ENCODE results near the gene EIF4E3.

Gene EIF4E3

GRCh38 chr3:71636482-71636881 is 88.7 kb downstream of the EIF4E3 start:
- Histone ChIP-seq H3K4me2 (ENCODE audit: low read depth, low read length, poor library complexity, severe bottlenecking) (no peak overlapping the region), H4K20me1 (ENCODE audit: low read depth, low read length) (no peaks in the 10 kb centered on the region), H3K36me3 (ENCODE audit: low read length) (no peaks in the 10 kb centered on the region), H3K27me3 (ENCODE audit: low read length) (no peaks in the 10 kb centered on the region), H3K9ac (ENCODE audit: low read length) (no peak overlapping the region), H3K9me2 (replicated peaks; ENCODE audit: insufficient read depth, low read length) (no peaks in the 10 kb centered on the region), H3F3A (ENCODE audit: insufficient read depth) (no peaks in the 10 kb centered on the region), H3K4me3 (ENCODE audit: insufficient read depth, low read length, poor library complexity, severe bottlenecking) (no peak overlapping the region), H3K9me3 (ENCODE audit: insufficient read depth, low read length) (no peaks in the 10 kb centered on the region), H2AFZ (ENCODE audit: low read depth, low read length, severe bottlenecking) (no peak overlapping the region), H3K79me2 (ENCODE audit: insufficient read depth, low read length) (no peaks in the 10 kb centered on the region), H3K27ac (ENCODE audit: low read depth, low read length) (no peak overlapping the region)
- TF ChIP-seq EZH2phosphoT487 (conservative IDR thresholded peaks at IDR 0.05; ENCODE audit: low read length): no peak
- TF ChIP-seq CTCF (IDR thresholded peaks at IDR 0.05; ENCODE audit: insufficient read depth, low read length, poor library complexity, severe bottlenecking): no peak

- Histone ChIP-seq H3K36me3 (ENCODE audit: low read length) (no peaks in the 10 kb centered on the region), H3K27me3 (ENCODE audit: low read length) (no peaks in the 10 kb centered on the region), H3K9ac (ENCODE audit: low read length) (no peak overlapping the region), H2AFZ (ENCODE audit: low read depth, low read length, severe bottlenecking) (no peak overlapping the region), H3K27ac (ENCODE audit: low read depth, low read length) (no peak overlapping the region), H3K9me2 (replicated peaks; ENCODE audit: insufficient read depth, low read length) (no peaks in the 10 kb centered on the region), H3K4me2 (ENCODE audit: low read depth, low read length, poor library complexity, severe bottlenecking) (no peak overlapping the region), H3K9me3 (ENCODE audit: insufficient read depth, low read length) (no peaks in the 10 kb centered on the region), H3K4me3 (ENCODE audit: insufficient read depth, low read length, poor library complexity, severe bottlenecking) (no peak overlapping the region), H3F3A (ENCODE audit: insufficient read depth) (no peaks in the 10 kb centered on the region), H3K79me2 (ENCODE audit: insufficient read depth, low read length) (no peaks in the 10 kb centered on the region), H4K20me1 (ENCODE audit: low read depth, low read length) (no peaks in the 10 kb centered on the region)
- no peak for TF ChIP-seq CTCF (IDR thresholded peaks at IDR 0.05; ENCODE audit: insufficient read depth, low read length, poor library complexity, severe bottlenecking)
- no peak for TF ChIP-seq EZH2phosphoT487 (conservative IDR thresholded peaks at IDR 0.05; ENCODE audit: low read length)
Observed at GRCh38 chr3:71636001-71636400, 89.2 kb downstream of the EIF4E3 start.

- TF ChIP-seq EZH2phosphoT487 (conservative IDR thresholded peaks at IDR 0.05; ENCODE audit: low read length): no peak
- TF ChIP-seq CTCF (IDR thresholded peaks at IDR 0.05; ENCODE audit: insufficient read depth, low read length, poor library complexity, severe bottlenecking): no peak
Observed at GRCh38 chr3:71634671-71635070, 90.5 kb downstream of the EIF4E3 start.

More at GRCh38 chr3:71634671-71635070, 90.5 kb downstream of the EIF4E3 start:
- Histone ChIP-seq H3K9me2 (replicated peaks; ENCODE audit: insufficient read depth, low read length) (no peaks in the 10 kb centered on the region), H3K27ac (ENCODE audit: low read depth, low read length) (no peak overlapping the region), H3K4me2 (ENCODE audit: low read depth, low read length, poor library complexity, severe bottlenecking) (no peak overlapping the region), H3K9me3 (ENCODE audit: insufficient read depth, low read length) (no peaks in the 10 kb centered on the region), H4K20me1 (ENCODE audit: low read depth, low read length) (no peaks in the 10 kb centered on the region), H3K79me2 (ENCODE audit: insufficient read depth, low read length) (no peaks in the 10 kb centered on the region), H3K27me3 (ENCODE audit: low read length) (no peaks in the 10 kb centered on the region), H3K36me3 (ENCODE audit: low read length) (no peaks in the 10 kb centered on the region), H2AFZ (ENCODE audit: low read depth, low read length, severe bottlenecking) (no peak overlapping the region), H3K4me3 (ENCODE audit: insufficient read depth, low read length, poor library complexity, severe bottlenecking) (no peak overlapping the region), H3K9ac (ENCODE audit: low read length) (no peak overlapping the region), H3F3A (ENCODE audit: insufficient read depth) (no peaks in the 10 kb centered on the region)
